Naive B cell (primary cell): ENCODE measurements around the gene KCNMB1. TPM values are rescaled to one million over a fixed set of nuclear protein-coding genes. Genes with fewer than 3 reads are reported as not detected.

ENCODE experiments used
- ATAC-seq, 2 donors: fragments of 150-1000 bp; cut with Tn5 transposase; 2 replicates each; pipeline ENCODE4 v1.10.0; 2021; ENCODE audit warnings: low read depth in 2 of 2, mild to moderate bottlenecking in 2 of 2, moderate library complexity in 2 of 2
- DNase-seq: peaks from one replicate; pipeline ENCODE4 v3.0.0; 2022
- H3K27ac Mint-ChIP-seq, 6 donors: one replicate each; pipeline ENCODE4 v1.8.0; 2020 to 2022; ENCODE audit warnings: mild to moderate bottlenecking in 6 of 6, mixed read lengths in 6 of 6, moderate library complexity in 5 of 6, inconsistent platforms in 2 of 6
- H3K27me3 Mint-ChIP-seq, 3 donors: one replicate each; pipeline ENCODE4 v1.8.0; 2021 to 2022; ENCODE audit warnings: mixed read lengths in 3 of 3, mild to moderate bottlenecking in 1 of 3
- H3K36me3 Mint-ChIP-seq, 2 donors: one replicate each; pipeline ENCODE4 v1.8.0; 2020 to 2022; ENCODE audit warnings: mixed read lengths in 2 of 2, inconsistent platforms in 1 of 2, mild to moderate bottlenecking in 1 of 2
- H3K4me1 Mint-ChIP-seq, 3 donors: one replicate each; pipeline ENCODE4 v1.8.0; 2020 to 2022; ENCODE audit warnings: mixed read lengths in 3 of 3, inconsistent platforms in 1 of 3, mild to moderate bottlenecking in 1 of 3, moderate library complexity in 1 of 3
- H3K4me3 Mint-ChIP-seq, 8 donors: one replicate each; pipeline ENCODE4 v1.8.0; 2020 to 2022; ENCODE audit warnings: mild to moderate bottlenecking in 8 of 8, mixed read lengths in 8 of 8, moderate library complexity in 8 of 8, inconsistent platforms in 2 of 8
- H3K9me3 Mint-ChIP-seq, 7 donors: one replicate each; pipeline ENCODE4 v1.8.0; 2020 to 2022; ENCODE audit warnings: mixed read lengths in 7 of 7, mild to moderate bottlenecking in 5 of 7, inconsistent platforms in 2 of 7, moderate library complexity in 1 of 7
- polyA plus RNA-seq, 6 donors: library from polyadenylated mRNA; unstranded; fragments of 300-500 nt; fragmentation: Illumina TruSeq; gene quantifications; one replicate each; pipeline ENCODE4 v1.2.3, GENCODE V29; 2021; ENCODE audit warnings: low read depth in 6 of 6

KCNMB1 gene
- polyA plus RNA-seq, 6 donors from 2014 or later = not detected

- no peak overlapping the region for H3K4me3 Mint-ChIP-seq
- no peak overlapping the region for H3K27ac Mint-ChIP-seq
- H3K9me3 Mint-ChIP-seq = peaks cover 0 to 7% (median 0%) of the 10 kb centered on the region in 7 donors
- DNase-seq = no peak
- no peaks in the 10 kb centered on the region for H3K36me3 Mint-ChIP-seq
- ATAC-seq = no peak
- peaks cover 5 to 19% (median 6%) of the 10 kb centered on the region in 3 donors for H3K27me3 Mint-ChIP-seq
- H3K4me1 Mint-ChIP-seq = peaks cover 8 to 19% (median 9%) of the 10 kb centered on the region in 3 donors
These were observed 46.9 kb downstream of the KCNMB1 start for GRCh38 chr5:170342153-170342725.

DNA sequence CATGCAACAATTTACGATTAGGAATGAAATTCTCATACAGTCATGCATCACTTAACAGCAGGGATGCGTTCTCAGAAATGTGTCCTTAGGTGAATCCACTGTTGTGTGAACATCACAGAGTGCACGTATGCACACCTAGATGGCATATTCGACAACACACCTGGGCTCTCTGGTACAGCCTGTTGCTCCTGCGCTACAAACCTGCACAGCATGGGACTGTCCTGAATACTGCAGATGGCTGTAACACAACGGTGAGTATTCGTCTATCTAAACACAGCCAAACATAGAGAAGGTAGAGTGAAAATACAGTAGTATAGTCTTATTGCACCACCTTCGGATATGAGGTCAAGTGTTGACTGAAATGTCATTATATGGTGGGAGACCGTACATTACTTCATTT, 47.6 kb downstream of the KCNMB1 start:
- no peaks in the 10 kb centered on the region for H3K36me3 Mint-ChIP-seq
- H3K9me3 Mint-ChIP-seq = peaks cover 0 to 7% (median 0%) of the 10 kb centered on the region in 7 donors
- no peak overlapping the region for H3K27ac Mint-ChIP-seq
- H3K4me1 Mint-ChIP-seq = peaks cover 8 to 19% (median 9%) of the 10 kb centered on the region in 3 donors
- H3K27me3 Mint-ChIP-seq = peaks cover 5 to 16% (median 6%) of the 10 kb centered on the region in 3 donors
- H3K4me3 Mint-ChIP-seq = peak overlapping the region in 1 of 8 donors; percentile 11
- DNase-seq = no peak
- no peak for ATAC-seq

DNA sequence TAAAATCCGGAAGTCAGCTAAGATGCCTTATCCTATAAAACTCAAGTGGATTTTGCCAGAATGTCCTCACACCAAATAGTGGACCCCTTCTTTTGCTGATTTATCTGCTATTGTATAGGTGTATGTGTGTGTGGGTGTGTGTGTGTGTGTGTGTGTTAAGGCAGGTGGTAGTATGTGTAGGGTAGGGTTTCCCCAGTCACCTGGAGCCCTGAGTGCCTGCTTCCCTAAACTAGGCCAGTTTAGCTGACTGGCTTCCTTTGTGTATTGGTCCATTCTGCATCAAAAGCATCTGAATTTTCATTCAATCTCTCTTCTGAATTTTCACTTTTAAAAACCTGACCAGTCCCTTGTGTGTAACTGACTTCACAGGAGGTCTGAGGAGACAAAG, 49.4 kb downstream of the KCNMB1 start:
- DNase-seq (no peak), ATAC-seq (peak; percentile 42 to 50)
- Mint-ChIP-seq H3K9me3 (peaks cover 0 to 4% (median 0%) of the 10 kb centered on the region in 7 donors), H3K4me3 (no peak overlapping the region), H3K27me3 (peaks cover 4 to 5% (median 5%) of the 10 kb centered on the region in 3 donors), H3K4me1 (peaks cover 10 to 29% (median 22%) of the 10 kb centered on the region in 3 donors), H3K36me3 (no peaks in the 10 kb centered on the region), H3K27ac (no peak overlapping the region)

GRCh38 chr5:170338933-170339779, 50.0 kb downstream of the KCNMB1 start:
- ATAC-seq (peak; percentile 81 to 87), DNase-seq (peak; percentile 56)
- Mint-ChIP-seq H3K4me1 (peaks cover 15 to 29% (median 29%) of the 10 kb centered on the region in 3 donors), H3K4me3 (peak overlapping the region in 1 of 8 donors; percentile 54), H3K9me3 (peaks cover 0 to 4% (median 0%) of the 10 kb centered on the region in 7 donors), H3K27ac (no peak overlapping the region), H3K36me3 (no peaks in the 10 kb centered on the region), H3K27me3 (no peaks in the 10 kb centered on the region)

DNA sequence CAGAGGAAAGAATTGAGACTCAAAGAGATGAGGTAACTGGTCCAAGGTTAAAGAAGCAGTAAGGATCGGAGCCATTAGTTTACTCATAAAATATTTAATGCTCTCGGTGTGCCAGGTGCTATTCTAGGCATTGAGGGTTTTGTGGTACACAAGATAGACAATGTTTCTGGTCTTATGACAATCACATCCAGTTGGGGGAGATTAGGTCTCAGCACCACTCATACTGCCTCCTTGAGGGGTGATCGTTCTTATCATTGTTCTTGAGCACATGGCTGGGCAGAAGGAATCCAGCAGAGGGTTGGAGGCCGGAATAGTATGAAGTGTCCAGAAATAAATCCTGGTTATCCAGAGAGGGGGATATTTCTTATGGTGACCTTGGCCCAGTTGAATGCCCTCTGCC, 50.9 kb downstream of the KCNMB1 start:
- peaks cover 0 to 4% (median 0%) of the 10 kb centered on the region in 7 donors for H3K9me3 Mint-ChIP-seq
- H3K4me1 Mint-ChIP-seq = peaks cover 17 to 32% (median 29%) of the 10 kb centered on the region in 3 donors
- no peak overlapping the region for H3K4me3 Mint-ChIP-seq
- DNase-seq = no peak
- no peaks in the 10 kb centered on the region for H3K36me3 Mint-ChIP-seq
- no peak for ATAC-seq
- no peaks in the 10 kb centered on the region for H3K27me3 Mint-ChIP-seq
- H3K27ac Mint-ChIP-seq = no peak overlapping the region

GRCh38 chr5:170337045-170337733, 52.0 kb downstream of the KCNMB1 start:
- H3K4me1 Mint-ChIP-seq = peaks cover 28 to 38% (median 29%) of the 10 kb centered on the region in 3 donors
- H3K9me3 Mint-ChIP-seq = peaks cover 0 to 4% (median 0%) of the 10 kb centered on the region in 7 donors

GRCh38 chr5:170336065-170336464, 53.1 kb downstream of the KCNMB1 start:
- Mint-ChIP-seq H3K4me3 (peak overlapping the region in 1 of 8 donors; percentile 61), H3K36me3 (no peaks in the 10 kb centered on the region), H3K9me3 (peaks cover 0 to 2% (median 0%) of the 10 kb centered on the region in 7 donors), H3K4me1 (peaks cover 29 to 38% (median 35%) of the 10 kb centered on the region in 3 donors), H3K27me3 (no peaks in the 10 kb centered on the region), H3K27ac (peak overlapping the region in 3 of 6 donors; percentile 16 to 59 (median 52))
- ATAC-seq (no peak), DNase-seq (no peak)

More at GRCh38 chr5:170337045-170337733, 52.0 kb downstream of the KCNMB1 start:
- no peak overlapping the region for H3K4me3 Mint-ChIP-seq
- ATAC-seq (no peak), DNase-seq (no peak)
- H3K36me3 Mint-ChIP-seq = no peaks in the 10 kb centered on the region
- no peak overlapping the region for H3K27ac Mint-ChIP-seq
- H3K27me3 Mint-ChIP-seq = no peaks in the 10 kb centered on the region

- Mint-ChIP-seq H3K27ac (peak overlapping the region in 5 of 6 donors; percentile 3 to 89 (median 35)), H3K4me1 (peaks cover 27 to 40% (median 38%) of the 10 kb centered on the region in 3 donors), H3K36me3 (no peaks in the 10 kb centered on the region), H3K27me3 (no peaks in the 10 kb centered on the region), H3K9me3 (peaks cover 0 to 2% (median 0%) of the 10 kb centered on the region in 7 donors), H3K4me3 (peak overlapping the region in 3 of 8 donors; percentile 1 to 72 (median 35))
- ATAC-seq = no peak
- DNase-seq = no peak
These were observed 54.5 kb downstream of the KCNMB1 start for GRCh38 chr5:170334626-170335025.

GRCh38 chr5:170333161-170333910, 55.8 kb downstream of the KCNMB1 start:
- Mint-ChIP-seq H3K4me1 (peaks cover 17 to 34% (median 28%) of the 10 kb centered on the region in 3 donors), H3K36me3 (no peaks in the 10 kb centered on the region)
- ATAC-seq = peak in 1 of 2 donors; percentile 20

GRCh38 chr5:170332058-170332457, 57.1 kb downstream of the KCNMB1 start:
- peak overlapping the region in 1 of 8 donors; percentile 5 for H3K4me3 Mint-ChIP-seq
- no peaks in the 10 kb centered on the region for H3K36me3 Mint-ChIP-seq
- peaks cover 10 to 32% (median 28%) of the 10 kb centered on the region in 3 donors for H3K4me1 Mint-ChIP-seq
- DNase-seq (no peak), ATAC-seq (no peak)
- peak overlapping the region in 4 of 6 donors; percentile 28 to 98 (median 72) for H3K27ac Mint-ChIP-seq
- no peaks in the 10 kb centered on the region for H3K27me3 Mint-ChIP-seq
- H3K9me3 Mint-ChIP-seq = peaks cover 0 to 2% (median 0%) of the 10 kb centered on the region in 7 donors

More at GRCh38 chr5:170333161-170333910, 55.8 kb downstream of the KCNMB1 start:
- peak overlapping the region in 3 of 6 donors; percentile 32 to 94 (median 78) for H3K27ac Mint-ChIP-seq
- H3K27me3 Mint-ChIP-seq = no peaks in the 10 kb centered on the region
- peak overlapping the region in 5 of 8 donors; percentile 31 to 88 (median 54) for H3K4me3 Mint-ChIP-seq
- peaks cover 0 to 2% (median 0%) of the 10 kb centered on the region in 7 donors for H3K9me3 Mint-ChIP-seq
- DNase-seq = peak; percentile 27

- Mint-ChIP-seq H3K27me3 (no peaks in the 10 kb centered on the region), H3K9me3 (peaks cover 0 to 2% (median 0%) of the 10 kb centered on the region in 7 donors), H3K36me3 (no peaks in the 10 kb centered on the region), H3K4me1 (peaks cover 11 to 32% (median 20%) of the 10 kb centered on the region in 3 donors), H3K27ac (peak overlapping the region in 4 of 6 donors; percentile 92 to 98 (median 96)), H3K4me3 (peak overlapping the region in 2 of 8 donors; percentile 60 to 91)
- no peak for DNase-seq
- peak in 1 of 2 donors; percentile 4 for ATAC-seq
These were observed 58.6 kb downstream of the KCNMB1 start for GRCh38 chr5:170330568-170331054.

GRCh38 chr5:170329524-170329923, 59.6 kb downstream of the KCNMB1 start:
- H3K27ac Mint-ChIP-seq = no peak overlapping the region
- H3K9me3 Mint-ChIP-seq = peaks cover 0 to 3% (median 0%) of the 10 kb centered on the region in 7 donors
- H3K4me1 Mint-ChIP-seq = peaks cover 17 to 33% (median 23%) of the 10 kb centered on the region in 3 donors

More at GRCh38 chr5:170329524-170329923, 59.6 kb downstream of the KCNMB1 start:
- H3K4me3 Mint-ChIP-seq = no peak overlapping the region
- no peaks in the 10 kb centered on the region for H3K27me3 Mint-ChIP-seq
- ATAC-seq (no peak), DNase-seq (no peak)
- H3K36me3 Mint-ChIP-seq = no peaks in the 10 kb centered on the region
